HFFc6 (cell line): ENCODE measurements around the gene RTRAF. TPM values are rescaled to one million over a fixed set of nuclear protein-coding genes. Genes with fewer than 3 reads are reported as not detected.

Experiments
- DNase-seq: peaks from one replicate; pipeline ENCODE4 v3.0.0-alpha.2; 2018
- H3K27ac Mint-ChIP-seq: 2 replicates; pipeline ENCODE4 v1.8.0; 2020; ENCODE audit warnings: mild to moderate bottlenecking, mixed read lengths
- H3K27me3 Mint-ChIP-seq: 2 replicates; pipeline ENCODE4 v1.8.0; 2021; ENCODE audit warnings: mild to moderate bottlenecking, moderate library complexity, mixed read lengths; ENCODE audit not compliant: insufficient read depth
- H3K36me3 Mint-ChIP-seq: 2 replicates; pipeline ENCODE4 v1.8.0; 2021; ENCODE audit warnings: low read depth, mixed read lengths
- H3K4me1 Mint-ChIP-seq: 2 replicates; pipeline ENCODE4 v1.8.0; 2020; ENCODE audit warnings: low read depth, mixed read lengths
- H3K4me3 Mint-ChIP-seq: 2 replicates; pipeline ENCODE4 v1.8.0; 2020; ENCODE audit warnings: mild to moderate bottlenecking, moderate library complexity, mixed read lengths
- H3K9me3 Mint-ChIP-seq: 2 replicates; pipeline ENCODE4 v1.8.0; 2020; ENCODE audit warnings: mild to moderate bottlenecking, mixed read lengths
- total RNA-seq, 6 experiments: library from RNA; stranded (reverse); fragmentation: NEBNext Ultra II Directional; extraction: Animal tissue kit (Norgen Biotek cat#: 25700); gene quantifications; 2 replicates in 1 of 6; 3 replicates in 5 of 6; pipeline ENCODE4 v1.2.3, GENCODE V29; 2021
- TF ChIP-seq, protein P1 (sequence below): fragments of 200-600 bp; sonication (generic); IDR thresholded peaks from 2 replicates; pipeline ENCODE4 v1.5.0; 2021; ENCODE audit warnings: antibody characterized with exemption, mild to moderate bottlenecking

Gene RTRAF
- total RNA-seq, 6 experiments from 2014 or later = 161 to 181 (median 179) TPM

DNA sequence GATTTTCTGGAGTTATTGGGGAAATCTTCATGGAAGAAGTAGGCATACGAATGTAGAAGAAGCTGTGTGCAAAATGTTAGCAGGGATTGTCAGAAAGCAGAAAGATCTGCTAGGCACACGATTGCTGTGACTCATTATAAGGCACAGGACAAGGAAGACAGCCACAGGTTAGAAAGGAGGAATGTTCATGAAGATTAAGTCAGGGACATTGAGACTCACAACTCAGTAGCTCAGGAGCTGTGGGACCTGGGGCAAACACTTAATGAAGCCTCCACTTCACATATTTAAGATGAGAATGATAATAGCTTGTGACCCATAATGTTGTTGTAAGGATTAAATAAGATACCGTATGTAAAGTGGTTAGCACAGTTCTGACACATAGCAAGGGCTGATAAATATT lies 26.6 kb upstream of the RTRAF start:
- peaks cover 15% of the 10 kb centered on the region; the same call in 1 of the 2 replicates for H3K36me3 Mint-ChIP-seq

DNA sequence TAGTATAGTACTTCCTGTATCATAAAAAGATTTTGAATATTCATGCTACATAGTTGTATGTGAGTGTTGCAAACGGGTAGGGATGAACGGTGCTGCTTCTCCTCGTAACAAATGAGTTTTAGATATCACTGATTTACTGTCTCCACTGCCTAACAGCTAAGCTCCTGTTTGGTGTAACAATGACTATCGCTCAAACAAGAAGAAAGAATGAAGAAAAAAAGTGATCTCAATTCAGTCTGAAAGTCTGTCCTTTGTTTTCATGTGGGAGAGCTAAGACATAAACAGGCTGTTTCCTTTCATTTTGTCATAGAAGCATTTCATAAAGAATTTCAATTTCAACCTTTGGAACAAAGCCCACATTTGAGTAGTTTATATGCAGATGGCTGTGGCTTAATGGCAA lies 26.1 kb upstream of the RTRAF start:
- TF ChIP-seq, protein P1, sequence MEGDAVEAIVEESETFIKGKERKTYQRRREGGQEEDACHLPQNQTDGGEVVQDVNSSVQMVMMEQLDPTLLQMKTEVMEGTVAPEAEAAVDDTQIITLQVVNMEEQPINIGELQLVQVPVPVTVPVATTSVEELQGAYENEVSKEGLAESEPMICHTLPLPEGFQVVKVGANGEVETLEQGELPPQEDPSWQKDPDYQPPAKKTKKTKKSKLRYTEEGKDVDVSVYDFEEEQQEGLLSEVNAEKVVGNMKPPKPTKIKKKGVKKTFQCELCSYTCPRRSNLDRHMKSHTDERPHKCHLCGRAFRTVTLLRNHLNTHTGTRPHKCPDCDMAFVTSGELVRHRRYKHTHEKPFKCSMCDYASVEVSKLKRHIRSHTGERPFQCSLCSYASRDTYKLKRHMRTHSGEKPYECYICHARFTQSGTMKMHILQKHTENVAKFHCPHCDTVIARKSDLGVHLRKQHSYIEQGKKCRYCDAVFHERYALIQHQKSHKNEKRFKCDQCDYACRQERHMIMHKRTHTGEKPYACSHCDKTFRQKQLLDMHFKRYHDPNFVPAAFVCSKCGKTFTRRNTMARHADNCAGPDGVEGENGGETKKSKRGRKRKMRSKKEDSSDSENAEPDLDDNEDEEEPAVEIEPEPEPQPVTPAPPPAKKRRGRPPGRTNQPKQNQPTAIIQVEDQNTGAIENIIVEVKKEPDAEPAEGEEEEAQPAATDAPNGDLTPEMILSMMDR = no peak
- DNase-seq = no peak
- H3K27ac Mint-ChIP-seq = peak overlapping the region; percentile 8; the same call in 1 of the 2 replicates
- H3K36me3 Mint-ChIP-seq = peaks cover 11% of the 10 kb centered on the region; the same call in 1 of the 2 replicates
- peaks cover 7% of the 10 kb centered on the region for H3K27me3 Mint-ChIP-seq
- H3K4me3 Mint-ChIP-seq = peak overlapping the region; percentile 14; the same call in 1 of the 2 replicates
- peaks cover 23% of the 10 kb centered on the region for H3K4me1 Mint-ChIP-seq
- H3K9me3 Mint-ChIP-seq = peaks cover 8% of the 10 kb centered on the region

More for the DNA sequence above, 26.6 kb upstream of the RTRAF start:
- Mint-ChIP-seq H3K4me3 (no peak overlapping the region; the same call in 1 of the 2 replicates), H3K9me3 (peaks cover 13% of the 10 kb centered on the region), H3K4me1 (peaks cover 23% of the 10 kb centered on the region), H3K27ac (no peak overlapping the region; the same call in 1 of the 2 replicates), H3K27me3 (peaks cover 5% of the 10 kb centered on the region)
- TF ChIP-seq, protein P1 = no peak
- no peak for DNase-seq

GRCh38 chr14:51967521-51967920 lies 21.8 kb upstream of the RTRAF start:
- peaks cover 11% of the 10 kb centered on the region for H3K4me1 Mint-ChIP-seq

GRCh38 chr14:51969852-51970540 lies 19.4 kb upstream of the RTRAF start:
- H3K4me1 Mint-ChIP-seq = no peaks in the 10 kb centered on the region
- H3K36me3 Mint-ChIP-seq = no peaks in the 10 kb centered on the region
- TF ChIP-seq, protein P1 = no peak

More at GRCh38 chr14:51967521-51967920, 21.8 kb upstream of the RTRAF start:
- Mint-ChIP-seq H3K27ac (no peak overlapping the region; the same call in 1 of the 2 replicates), H3K9me3 (no peaks in the 10 kb centered on the region), H3K36me3 (no peaks in the 10 kb centered on the region), H3K4me3 (no peak overlapping the region), H3K27me3 (peaks cover 21% of the 10 kb centered on the region)
- no peak for DNase-seq
- TF ChIP-seq, protein P1 = no peak

GRCh38 chr14:51972566-51972965 lies 16.8 kb upstream of the RTRAF start:
- no peak for DNase-seq
- H3K27ac Mint-ChIP-seq = no peak overlapping the region
- peaks cover 25% of the 10 kb centered on the region for H3K27me3 Mint-ChIP-seq
- H3K9me3 Mint-ChIP-seq = no peaks in the 10 kb centered on the region
- no peaks in the 10 kb centered on the region for H3K4me1 Mint-ChIP-seq
- no peaks in the 10 kb centered on the region for H3K36me3 Mint-ChIP-seq
- H3K4me3 Mint-ChIP-seq = no peak overlapping the region
- TF ChIP-seq, protein P1 = no peak

More at GRCh38 chr14:51969852-51970540, 19.4 kb upstream of the RTRAF start:
- no peak for DNase-seq
- H3K4me3 Mint-ChIP-seq = no peak overlapping the region
- H3K9me3 Mint-ChIP-seq = no peaks in the 10 kb centered on the region
- H3K27ac Mint-ChIP-seq = no peak overlapping the region
- H3K27me3 Mint-ChIP-seq = peaks cover 25% of the 10 kb centered on the region
